Measurements from ENCODE around the gene TMEM221. TPM values are rescaled to one million over a fixed set of nuclear protein-coding genes. Genes with fewer than 3 reads are reported as not detected.
"Not testable (repeated sequence)": the region's sequence is repeated elsewhere in the genome, so short reads cannot be mapped to it uniquely, and the experiment has no call there.

TMEM221 gene
- polyA plus RNA-seq, 2 donors, result 0.13 to 0.20 TPM

DNA sequence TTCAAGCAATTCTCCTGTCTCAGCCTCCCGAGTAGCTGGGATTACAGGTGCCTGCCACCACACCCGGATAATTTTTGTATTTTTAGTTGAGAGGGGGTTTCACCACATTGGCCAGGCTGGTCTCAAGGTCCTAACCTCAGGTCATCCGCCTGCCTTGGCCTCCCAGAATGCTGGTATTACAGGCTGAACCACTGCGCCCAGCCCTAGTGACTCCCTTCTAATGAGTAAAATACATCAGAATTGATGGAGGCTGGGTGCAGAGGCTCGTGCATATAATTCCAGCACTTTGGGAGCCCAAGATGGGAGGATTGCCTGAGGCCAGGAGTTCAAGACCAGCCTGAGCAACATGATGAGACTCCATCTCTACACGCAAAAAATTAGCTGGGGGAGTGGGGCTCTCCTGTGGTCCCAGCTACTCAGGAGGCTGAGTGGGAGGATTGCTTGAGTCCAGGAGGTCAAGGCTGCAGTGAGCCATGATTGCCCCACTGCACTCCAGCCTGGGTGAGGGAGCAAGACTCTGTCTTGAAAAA is 26.6 kb upstream of the TMEM221 start:
- H3K27me3 ChIP-seq (ENCODE audit: control insufficient read depth in 1 of 2, insufficient read depth in 2 of 2, low read length in 2 of 2); H3K4me3 ChIP-seq (ENCODE audit: low read depth in 1 of 2, low read length in 2 of 2); H3K9me3 ChIP-seq (ENCODE audit: control insufficient read depth in 2 of 2, insufficient read depth in 1 of 2, low read depth in 1 of 2, low read length in 1 of 2); H3K36me3 ChIP-seq (ENCODE audit: control insufficient read depth in 2 of 2, insufficient read depth in 2 of 2, low read length in 1 of 2); H3K4me1 ChIP-seq (ENCODE audit: control insufficient read depth in 2 of 2, insufficient read depth in 2 of 2, low read length in 1 of 2): not testable (repeated sequence)
- peak overlapping the region in 1 of 2 donors; percentile 15 for H3K27ac ChIP-seq (ENCODE audit: low read depth in 2 of 2, low read length in 1 of 2)
- WGBS, 2 donors, result 79 to 84% methylated on average over 6 of the region's 6 CpGs

DNA sequence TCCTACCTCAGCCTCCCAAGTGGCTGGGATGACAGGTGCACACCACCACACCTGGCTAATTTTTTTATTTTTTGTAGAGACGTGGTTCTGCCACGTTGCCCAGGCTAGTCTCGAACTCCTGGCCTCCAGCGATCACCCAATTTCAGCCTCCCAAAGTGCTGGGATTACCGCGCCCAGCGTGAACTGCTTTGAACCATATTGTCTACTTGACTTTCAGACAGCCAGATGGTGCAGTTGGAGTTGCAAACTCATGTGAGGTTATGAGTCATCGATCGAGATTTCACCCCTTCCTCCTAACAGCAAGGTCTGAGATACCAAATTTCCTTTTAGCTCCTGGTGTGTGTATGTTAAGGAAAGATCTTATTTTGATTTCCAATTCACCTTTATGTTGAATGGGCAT is 24.6 kb upstream of the TMEM221 start:
- Histone ChIP-seq H3K36me3 (ENCODE audit: control insufficient read depth in 2 of 2, insufficient read depth in 2 of 2, low read length in 1 of 2) (no peaks in the 10 kb centered on the region), H3K4me1 (ENCODE audit: control insufficient read depth in 2 of 2, insufficient read depth in 2 of 2, low read length in 1 of 2) (peaks cover 0 to 14% of the 10 kb centered on the region in 2 donors)

DNA sequence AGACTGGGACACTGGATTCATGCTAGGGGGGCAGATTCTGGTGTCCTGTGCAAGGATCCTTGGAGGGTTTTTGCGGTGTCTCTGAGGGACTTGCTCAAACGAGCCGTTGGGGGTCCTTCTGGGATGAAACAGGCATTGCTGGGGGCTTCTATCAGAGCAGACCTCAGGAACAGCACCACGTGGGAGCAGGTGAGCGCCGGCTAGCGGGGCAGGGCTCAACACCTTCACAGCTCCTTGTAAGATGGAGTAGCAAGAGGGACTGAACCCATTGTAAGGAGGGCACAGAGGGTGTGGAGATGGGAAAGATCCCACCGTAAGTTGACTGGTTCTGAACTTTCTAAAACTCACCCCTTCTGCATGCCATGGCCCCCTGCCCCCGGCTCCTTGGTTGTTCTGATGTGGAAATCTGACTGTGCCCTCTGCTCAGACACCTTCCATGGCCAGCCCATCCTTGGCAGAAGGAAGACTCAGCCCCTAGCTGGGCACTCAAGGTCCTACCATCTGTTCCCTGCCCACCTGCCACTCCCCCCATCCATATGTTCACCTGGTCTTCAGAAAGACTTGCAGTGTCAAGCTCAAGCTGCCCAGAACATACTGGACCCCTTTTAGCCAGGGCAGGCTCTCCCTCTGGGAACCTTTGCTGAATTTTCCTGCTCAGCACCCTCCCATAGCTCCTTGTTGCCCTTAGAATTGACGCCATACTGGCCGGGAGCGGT is 23.1 kb upstream of the TMEM221 start:
- WGBS, 2 donors, result 54 to 55% methylated on average over 12 of the region's 12 CpGs
- H3K4me3 ChIP-seq (ENCODE audit: low read depth in 1 of 2, low read length in 2 of 2), result peak overlapping the region in 1 of 2 donors; percentile 58
- H3K36me3 ChIP-seq (ENCODE audit: control insufficient read depth in 2 of 2, insufficient read depth in 2 of 2, low read length in 1 of 2), result no peaks in the 10 kb centered on the region
- peaks cover 0 to 14% of the 10 kb centered on the region in 2 donors for H3K4me1 ChIP-seq (ENCODE audit: control insufficient read depth in 2 of 2, insufficient read depth in 2 of 2, low read length in 1 of 2)
- no peaks in the 10 kb centered on the region for H3K9me3 ChIP-seq (ENCODE audit: control insufficient read depth in 2 of 2, insufficient read depth in 1 of 2, low read depth in 1 of 2, low read length in 1 of 2)
- H3K27ac ChIP-seq (ENCODE audit: low read depth in 2 of 2, low read length in 1 of 2), result peak overlapping the region in 1 of 2 donors; percentile 16
- H3K27me3 ChIP-seq (ENCODE audit: control insufficient read depth in 1 of 2, insufficient read depth in 2 of 2, low read length in 2 of 2), result no peaks in the 10 kb centered on the region

More for the DNA sequence above, 24.6 kb upstream of the TMEM221 start:
- WGBS, 2 donors, result 76 to 84% methylated on average over 9 of the region's 9 CpGs
- no peak overlapping the region for H3K27ac ChIP-seq (ENCODE audit: low read depth in 2 of 2, low read length in 1 of 2)
- H3K9me3 ChIP-seq (ENCODE audit: control insufficient read depth in 2 of 2, insufficient read depth in 1 of 2, low read depth in 1 of 2, low read length in 1 of 2), result no peaks in the 10 kb centered on the region
- H3K27me3 ChIP-seq (ENCODE audit: control insufficient read depth in 1 of 2, insufficient read depth in 2 of 2, low read length in 2 of 2), result no peaks in the 10 kb centered on the region
- H3K4me3 ChIP-seq (ENCODE audit: low read depth in 1 of 2, low read length in 2 of 2), result no peak overlapping the region

DNA sequence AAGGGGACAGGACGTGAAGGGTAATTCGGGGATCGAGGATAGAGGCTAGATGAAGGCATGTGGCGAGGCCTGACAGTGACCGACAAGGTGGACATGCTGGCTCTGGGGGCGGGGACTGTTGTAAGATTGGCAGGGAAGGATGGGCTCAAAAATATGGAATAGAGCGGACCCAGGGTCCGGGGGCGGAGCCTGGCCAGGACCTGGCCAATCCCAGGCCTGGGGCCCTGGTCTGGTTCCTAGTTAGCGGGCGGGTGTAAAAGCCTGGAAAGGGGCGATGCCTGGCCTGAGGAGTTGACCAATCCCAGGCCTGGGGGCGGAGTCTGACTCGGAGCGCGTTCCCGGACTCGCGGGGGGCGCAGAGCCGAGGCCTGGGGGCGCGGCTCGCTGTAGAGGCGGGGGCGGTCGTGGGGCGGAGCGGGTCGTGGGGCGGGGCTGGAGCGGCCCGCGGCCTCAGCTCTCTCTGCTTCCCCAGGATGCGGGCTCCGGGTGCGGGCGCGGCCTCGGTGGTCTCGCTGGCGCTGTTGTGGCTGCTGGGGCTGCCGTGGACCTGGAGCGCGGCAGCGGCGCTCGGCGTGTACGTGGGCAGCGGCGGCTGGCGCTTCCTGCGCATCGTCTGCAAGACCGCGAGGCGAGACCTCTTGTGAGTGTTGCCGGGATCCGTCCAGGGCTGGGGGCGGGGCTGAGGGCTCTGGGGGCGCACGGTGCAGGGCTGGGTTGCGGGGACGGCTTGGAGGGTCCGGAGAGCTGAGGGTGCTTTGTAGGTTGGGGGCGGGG is 21.8 kb upstream of the TMEM221 start, which contains the start of gene SLC27A1:
Gene SLC27A1, plus strand, starts transcription at position 457 of the 774 bp plus-strand sequence. Its CDS starts 17 bp downstream, at position 474.
- Histone ChIP-seq H3K4me3 (ENCODE audit: low read depth in 1 of 2, low read length in 2 of 2) (peak within 1 kb of the TSS; percentile 58 to 82), H3K4me1 (ENCODE audit: control insufficient read depth in 2 of 2, insufficient read depth in 2 of 2, low read length in 1 of 2) (peaks cover 0 to 14% of the 10 kb centered on the region in 2 donors), H3K27me3 (ENCODE audit: control insufficient read depth in 1 of 2, insufficient read depth in 2 of 2, low read length in 2 of 2) (no peaks in the 10 kb centered on the region), H3K9me3 (ENCODE audit: control insufficient read depth in 2 of 2, insufficient read depth in 1 of 2, low read depth in 1 of 2, low read length in 1 of 2) (no peaks in the 10 kb centered on the region), H3K36me3 (ENCODE audit: control insufficient read depth in 2 of 2, insufficient read depth in 2 of 2, low read length in 1 of 2) (no peaks in the 10 kb centered on the region), H3K27ac (ENCODE audit: low read depth in 2 of 2, low read length in 1 of 2) (peak within 1 kb of the TSS; percentile 90 to 97)
- WGBS, 2 donors, result 0% methylated on average over 50 to 67 of the region's 67 CpGs

DNA sequence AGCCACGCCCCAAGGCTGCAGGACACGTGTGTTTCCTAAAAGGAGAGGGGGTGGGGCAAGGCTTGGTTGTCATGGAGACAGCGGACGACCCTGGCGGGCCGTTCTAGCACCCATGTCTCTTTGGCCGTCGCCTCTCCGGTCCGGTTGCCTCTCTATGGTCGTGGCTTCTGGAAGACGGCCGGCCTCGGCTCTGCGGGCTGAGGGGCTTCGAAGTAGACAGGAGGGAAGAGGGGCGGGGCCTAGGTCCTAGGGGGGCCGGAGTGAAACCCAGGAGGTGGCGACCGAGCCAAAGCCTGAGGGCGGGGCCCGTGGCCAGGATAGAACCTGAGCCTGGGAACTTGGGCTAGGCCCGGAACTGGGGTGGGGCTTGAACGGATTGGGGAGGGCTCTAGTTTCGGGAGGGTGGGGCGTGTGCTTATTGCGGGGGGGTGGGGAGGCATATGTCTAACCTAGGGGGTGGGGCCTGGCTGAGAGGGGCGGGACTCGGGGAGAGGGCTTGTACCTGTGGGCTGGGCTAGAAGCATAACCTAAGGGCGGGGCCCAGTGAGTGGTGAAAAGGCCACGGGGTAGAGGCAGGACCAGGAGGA is 21.1 kb upstream of the TMEM221 start:
- Histone ChIP-seq H3K27me3 (ENCODE audit: control insufficient read depth in 1 of 2, insufficient read depth in 2 of 2, low read length in 2 of 2) (no peaks in the 10 kb centered on the region), H3K4me3 (ENCODE audit: low read depth in 1 of 2, low read length in 2 of 2) (peak overlapping the region; percentile 58 to 82), H3K36me3 (ENCODE audit: control insufficient read depth in 2 of 2, insufficient read depth in 2 of 2, low read length in 1 of 2) (no peaks in the 10 kb centered on the region), H3K4me1 (ENCODE audit: control insufficient read depth in 2 of 2, insufficient read depth in 2 of 2, low read length in 1 of 2) (peaks cover 0 to 14% of the 10 kb centered on the region in 2 donors), H3K9me3 (ENCODE audit: control insufficient read depth in 2 of 2, insufficient read depth in 1 of 2, low read depth in 1 of 2, low read length in 1 of 2) (no peaks in the 10 kb centered on the region), H3K27ac (ENCODE audit: low read depth in 2 of 2, low read length in 1 of 2) (peak overlapping the region; percentile 90 to 97)
- WGBS, 2 donors, result 1% methylated on average over 31 of the region's 31 CpGs

DNA sequence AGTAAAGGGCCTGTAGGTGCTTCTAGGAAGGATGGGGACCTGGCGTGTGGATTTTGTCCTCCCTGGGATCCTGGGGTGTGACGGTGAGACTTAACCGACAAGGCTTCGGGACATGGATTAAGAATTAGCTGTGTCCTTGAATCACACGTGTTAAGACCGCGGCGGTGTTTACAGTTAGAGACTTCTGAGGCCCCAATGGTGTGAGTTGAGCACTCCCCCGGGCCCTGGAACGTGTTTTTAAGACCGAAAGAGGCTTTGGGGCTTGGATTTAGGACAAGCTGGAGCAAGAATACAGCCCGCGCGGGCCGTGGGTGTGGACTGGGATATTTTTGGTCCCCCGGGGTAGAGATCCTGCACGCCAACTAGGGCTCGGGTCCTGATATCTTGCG is 20.6 kb upstream of the TMEM221 start:
- Histone ChIP-seq H3K9me3 (ENCODE audit: control insufficient read depth in 2 of 2, insufficient read depth in 1 of 2, low read depth in 1 of 2, low read length in 1 of 2) (no peaks in the 10 kb centered on the region), H3K4me3 (ENCODE audit: low read depth in 1 of 2, low read length in 2 of 2) (peak overlapping the region; percentile 39 to 58), H3K27ac (ENCODE audit: low read depth in 2 of 2, low read length in 1 of 2) (peak overlapping the region; percentile 90 to 97), H3K27me3 (ENCODE audit: control insufficient read depth in 1 of 2, insufficient read depth in 2 of 2, low read length in 2 of 2) (no peaks in the 10 kb centered on the region), H3K36me3 (ENCODE audit: control insufficient read depth in 2 of 2, insufficient read depth in 2 of 2, low read length in 1 of 2) (no peaks in the 10 kb centered on the region), H3K4me1 (ENCODE audit: control insufficient read depth in 2 of 2, insufficient read depth in 2 of 2, low read length in 1 of 2) (peaks cover 0 to 14% of the 10 kb centered on the region in 2 donors)
- 2 to 4% methylated on average over 19 of the region's 19 CpGs for WGBS, 2 donors

DNA sequence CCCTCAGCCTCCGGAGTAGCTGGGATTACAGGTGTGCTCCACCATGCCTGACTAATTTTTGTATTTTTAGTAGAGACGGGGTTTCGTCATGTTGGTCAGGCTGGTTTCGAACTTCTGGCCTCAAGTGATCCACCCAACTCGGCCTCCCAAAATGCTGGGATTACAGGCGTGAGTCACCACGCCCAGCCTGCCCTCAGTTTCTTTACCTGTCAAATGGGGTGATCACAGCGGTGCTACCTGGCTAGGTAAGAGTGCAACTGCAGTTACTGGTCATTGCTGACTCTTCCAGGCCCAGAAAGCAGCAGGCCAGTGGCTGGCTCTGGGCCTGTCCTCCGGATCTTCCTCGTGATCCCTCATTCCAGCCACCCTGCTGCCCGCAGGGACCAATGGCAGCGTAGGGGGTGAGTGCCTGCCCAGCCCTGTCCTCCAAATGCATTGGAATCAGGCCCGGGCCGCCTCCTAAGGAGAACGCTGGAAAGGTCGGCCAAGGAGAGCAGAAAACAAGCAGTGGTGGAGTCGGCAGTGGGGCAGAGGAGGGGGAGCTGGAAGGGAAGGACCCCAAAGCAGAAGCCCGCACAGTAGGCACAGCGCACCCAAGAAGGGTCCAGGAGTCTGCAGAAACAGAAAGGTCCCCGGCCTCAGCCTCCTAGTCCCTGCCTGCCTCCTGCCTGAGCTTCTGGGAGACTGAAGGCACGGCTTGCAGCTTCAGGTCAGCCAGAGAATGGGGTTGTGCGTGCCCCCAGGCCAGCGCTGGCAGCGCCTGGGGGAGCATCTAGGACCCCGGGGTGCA is 20.0 kb upstream of the TMEM221 start:
- H3K27ac ChIP-seq (ENCODE audit: low read depth in 2 of 2, low read length in 1 of 2), result peak overlapping the region; percentile 90 to 97

DNA sequence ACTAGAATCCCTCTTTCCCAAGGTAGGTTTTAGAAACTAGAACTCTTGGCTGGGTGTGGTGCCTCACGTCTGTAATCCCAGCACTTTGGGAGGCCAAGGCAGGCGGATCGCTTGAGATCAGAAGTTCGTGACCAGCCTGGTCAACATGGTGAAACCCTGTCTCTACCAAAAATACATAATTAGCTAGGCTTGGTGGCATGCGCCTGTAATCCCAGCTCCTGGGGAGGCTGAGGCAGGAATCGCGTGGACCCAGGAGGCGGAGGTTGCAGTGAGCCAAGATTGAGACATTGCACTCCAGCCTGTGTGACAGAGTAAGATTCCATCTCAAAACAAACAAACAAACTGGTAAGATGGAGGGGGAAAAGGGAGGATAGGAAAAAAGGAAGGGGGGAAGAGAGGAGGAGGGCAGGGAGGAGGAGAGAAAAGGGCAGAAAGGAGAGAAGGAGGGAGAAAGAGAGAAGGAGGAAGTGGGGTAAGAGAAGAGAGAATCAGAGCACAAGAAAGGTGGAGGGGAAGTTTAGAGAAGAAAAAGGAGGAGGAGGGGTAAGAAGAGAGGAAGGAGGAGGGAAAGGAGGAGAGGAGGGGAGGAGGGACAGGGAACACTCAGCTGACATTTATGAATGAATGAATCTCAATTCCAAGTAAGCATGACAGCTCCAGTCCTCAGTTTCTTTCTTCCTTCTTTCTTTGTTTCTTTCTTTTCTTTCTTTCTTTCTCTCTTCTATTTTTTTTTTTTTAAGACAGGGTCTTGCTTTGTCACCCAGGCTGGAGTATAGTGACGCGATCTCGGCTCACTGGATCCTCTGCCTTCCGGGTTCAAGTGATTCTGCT is 19.2 kb upstream of the TMEM221 start:
- Histone ChIP-seq H3K4me1 (ENCODE audit: control insufficient read depth in 2 of 2, insufficient read depth in 2 of 2, low read length in 1 of 2) (peaks cover 0 to 14% of the 10 kb centered on the region in 2 donors), H3K4me3 (ENCODE audit: low read depth in 1 of 2, low read length in 2 of 2) (no peak overlapping the region)

More for the DNA sequence above, 20.0 kb upstream of the TMEM221 start:
- Histone ChIP-seq H3K36me3 (ENCODE audit: control insufficient read depth in 2 of 2, insufficient read depth in 2 of 2, low read length in 1 of 2) (no peaks in the 10 kb centered on the region), H3K4me1 (ENCODE audit: control insufficient read depth in 2 of 2, insufficient read depth in 2 of 2, low read length in 1 of 2) (peaks cover 0 to 14% of the 10 kb centered on the region in 2 donors), H3K9me3 (ENCODE audit: control insufficient read depth in 2 of 2, insufficient read depth in 1 of 2, low read depth in 1 of 2, low read length in 1 of 2) (no peaks in the 10 kb centered on the region), H3K27me3 (ENCODE audit: control insufficient read depth in 1 of 2, insufficient read depth in 2 of 2, low read length in 2 of 2) (no peaks in the 10 kb centered on the region), H3K4me3 (ENCODE audit: low read depth in 1 of 2, low read length in 2 of 2) (peak overlapping the region; percentile 39 to 58)
- WGBS, 2 donors, result 35 to 57% methylated on average over 25 of the region's 25 CpGs

More for the DNA sequence above, 19.2 kb upstream of the TMEM221 start:
- 56 to 67% methylated on average over 12 of the region's 12 CpGs for WGBS, 2 donors
- no peaks in the 10 kb centered on the region for H3K36me3 ChIP-seq (ENCODE audit: control insufficient read depth in 2 of 2, insufficient read depth in 2 of 2, low read length in 1 of 2)
- H3K27me3 ChIP-seq (ENCODE audit: control insufficient read depth in 1 of 2, insufficient read depth in 2 of 2, low read length in 2 of 2), result no peaks in the 10 kb centered on the region
- peak overlapping the region; percentile 14 to 97 for H3K27ac ChIP-seq (ENCODE audit: low read depth in 2 of 2, low read length in 1 of 2)
- no peaks in the 10 kb centered on the region for H3K9me3 ChIP-seq (ENCODE audit: control insufficient read depth in 2 of 2, insufficient read depth in 1 of 2, low read depth in 1 of 2, low read length in 1 of 2)
